ENCODE measurements around the gene SELP. TPM values are rescaled to one million over a fixed set of nuclear protein-coding genes. Genes with fewer than 3 reads are reported as not detected.

Gene SELP
- total and polyA plus RNA-seq, 12 donors, result 3.3 to 13.4 (median 5.6) TPM

DNA sequence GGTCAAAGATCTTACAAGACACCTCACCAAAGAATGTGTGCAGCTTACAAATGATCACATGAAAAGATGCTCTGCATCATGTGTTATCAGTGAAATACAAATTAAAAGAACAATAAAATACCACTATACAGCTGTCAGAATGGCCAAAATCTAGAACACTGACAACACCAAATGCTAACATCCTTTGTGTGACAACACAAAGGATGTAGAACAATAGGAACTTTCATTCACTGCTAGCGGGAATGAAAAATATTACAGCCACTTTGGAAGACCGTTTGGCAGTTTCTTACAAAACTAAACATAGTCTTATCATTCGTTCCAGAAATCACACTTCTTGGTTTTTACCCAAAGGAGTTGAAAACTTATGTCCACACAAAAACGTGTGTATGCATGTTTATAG lies 20.6 kb upstream of the SELP start:
- WGBS, 2 donors, result 34 to 45% methylated on average over 4 of the region's 4 CpGs
- no peak for ATAC-seq
- intact Hi-C loops (cut with DNase I), result no loop called here

DNA sequence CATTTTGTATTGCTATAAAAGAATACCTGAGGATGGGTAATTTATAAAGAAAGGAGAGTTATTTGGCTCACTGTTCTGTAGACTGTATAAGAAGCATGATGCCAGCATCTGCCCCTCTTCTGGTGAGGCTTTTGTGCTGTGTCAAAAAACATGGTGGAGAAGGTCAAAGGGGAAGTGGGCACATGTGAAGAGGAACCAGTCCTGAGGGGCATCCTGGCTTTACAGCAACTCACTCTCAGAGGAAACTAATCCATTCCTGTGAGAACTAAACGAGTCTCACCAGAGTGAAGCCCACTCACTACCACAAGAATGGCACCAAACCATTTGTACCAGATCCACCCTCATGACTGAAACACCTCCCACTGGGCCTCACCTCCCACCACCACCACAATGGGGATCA lies 18.8 kb upstream of the SELP start:
- Histone ChIP-seq H3K4me3 (no peak overlapping the region), H3K36me3 (no peaks in the 10 kb centered on the region), H3K9me3 (no peaks in the 10 kb centered on the region), H3K27me3 (peaks cover 0 to 54% (median 8%) of the 10 kb centered on the region in 7 donors), H3K27ac (no peak overlapping the region), H3K4me1 (peaks cover 0 to 5% (median 0%) of the 10 kb centered on the region in 9 donors)
- DNase-seq (no peak), ATAC-seq (no peak)
- 66 to 67% methylated on average over 1 of the region's 1 CpG for WGBS, 2 donors
- TF ChIP-seq, protein P1, sequence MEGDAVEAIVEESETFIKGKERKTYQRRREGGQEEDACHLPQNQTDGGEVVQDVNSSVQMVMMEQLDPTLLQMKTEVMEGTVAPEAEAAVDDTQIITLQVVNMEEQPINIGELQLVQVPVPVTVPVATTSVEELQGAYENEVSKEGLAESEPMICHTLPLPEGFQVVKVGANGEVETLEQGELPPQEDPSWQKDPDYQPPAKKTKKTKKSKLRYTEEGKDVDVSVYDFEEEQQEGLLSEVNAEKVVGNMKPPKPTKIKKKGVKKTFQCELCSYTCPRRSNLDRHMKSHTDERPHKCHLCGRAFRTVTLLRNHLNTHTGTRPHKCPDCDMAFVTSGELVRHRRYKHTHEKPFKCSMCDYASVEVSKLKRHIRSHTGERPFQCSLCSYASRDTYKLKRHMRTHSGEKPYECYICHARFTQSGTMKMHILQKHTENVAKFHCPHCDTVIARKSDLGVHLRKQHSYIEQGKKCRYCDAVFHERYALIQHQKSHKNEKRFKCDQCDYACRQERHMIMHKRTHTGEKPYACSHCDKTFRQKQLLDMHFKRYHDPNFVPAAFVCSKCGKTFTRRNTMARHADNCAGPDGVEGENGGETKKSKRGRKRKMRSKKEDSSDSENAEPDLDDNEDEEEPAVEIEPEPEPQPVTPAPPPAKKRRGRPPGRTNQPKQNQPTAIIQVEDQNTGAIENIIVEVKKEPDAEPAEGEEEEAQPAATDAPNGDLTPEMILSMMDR (IDR thresholded peaks at IDR 0.05), result no peak
- intact Hi-C loops (cut with DNase I), result no loop called here

More for the DNA sequence above, 20.6 kb upstream of the SELP start:
- Histone ChIP-seq H3K4me3 (no peak overlapping the region), H3K36me3 (no peaks in the 10 kb centered on the region), H3K27me3 (peaks cover 0 to 42% (median 12%) of the 10 kb centered on the region in 7 donors), H3K9me3 (no peaks in the 10 kb centered on the region), H3K27ac (no peak overlapping the region), H3K4me1 (peaks cover 0 to 5% (median 0%) of the 10 kb centered on the region in 9 donors)
- TF ChIP-seq, protein P1 (IDR thresholded peaks at IDR 0.05), result no peak
- DNase-seq, result no peak

DNA sequence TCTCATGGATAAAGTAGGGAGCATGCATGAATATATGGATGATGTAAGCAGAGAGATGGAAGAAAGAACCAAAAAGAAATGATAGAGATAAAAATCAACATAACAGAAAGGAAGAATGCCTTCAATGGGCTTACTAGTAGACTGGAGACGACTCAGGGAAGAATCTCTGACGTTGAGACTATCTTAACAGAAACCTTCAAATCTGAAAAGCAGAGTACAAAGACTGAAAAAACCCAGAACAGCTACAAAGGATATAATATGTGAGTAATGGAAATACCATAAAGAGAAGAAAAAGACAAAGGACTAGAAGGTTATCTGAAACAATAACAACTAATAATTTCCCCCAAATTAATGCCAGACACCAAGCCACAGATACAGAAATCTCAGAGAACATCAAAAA lies 18.3 kb upstream of the SELP start:
- Histone ChIP-seq H3K27me3 (peaks cover 0 to 55% (median 11%) of the 10 kb centered on the region in 7 donors), H3K9me3 (no peaks in the 10 kb centered on the region), H3K4me1 (peaks cover 0 to 5% (median 0%) of the 10 kb centered on the region in 9 donors), H3K4me3 (no peak overlapping the region), H3K36me3 (no peaks in the 10 kb centered on the region), H3K27ac (no peak overlapping the region)
- no peak for ATAC-seq
- intact Hi-C loops (cut with DNase I), result no loop called here
- no peak for DNase-seq
- 62% methylated on average over 2 of the region's 2 CpGs for WGBS, 2 donors
- TF ChIP-seq, protein P1 (IDR thresholded peaks at IDR 0.05), result no peak

DNA sequence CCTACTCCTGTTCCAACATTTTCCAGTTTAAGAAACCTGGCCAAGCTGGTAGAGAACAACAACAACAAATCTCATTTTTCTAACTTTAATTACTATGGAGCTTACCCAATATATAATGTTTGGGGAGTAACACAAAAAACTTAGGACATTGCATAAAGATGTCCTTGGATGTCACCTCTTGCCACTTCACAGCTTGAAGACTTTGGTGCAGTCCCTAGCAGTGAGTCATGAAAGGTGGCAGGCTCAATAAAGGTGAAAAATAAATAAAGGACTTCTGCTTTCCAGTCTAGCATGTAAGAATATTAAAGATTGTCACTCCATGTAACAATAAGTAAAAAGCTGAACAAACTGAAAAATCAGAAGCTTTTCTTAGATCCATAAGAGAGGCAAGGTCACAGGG lies 17.6 kb upstream of the SELP start:
- intact Hi-C loops (cut with DNase I), result no loop called here
- TF ChIP-seq, protein P1 (IDR thresholded peaks at IDR 0.05), result no peak
- DNase-seq (no peak), ATAC-seq (no peak)
- no peak overlapping the region for H3K4me3 ChIP-seq
- H3K27ac ChIP-seq, result no peak overlapping the region
- H3K4me1 ChIP-seq, result peaks cover 0 to 5% (median 0%) of the 10 kb centered on the region in 9 donors
- H3K9me3 ChIP-seq, result no peaks in the 10 kb centered on the region
- H3K27me3 ChIP-seq, result peaks cover 0 to 56% (median 18%) of the 10 kb centered on the region in 7 donors
- no peaks in the 10 kb centered on the region for H3K36me3 ChIP-seq

Data from heart right ventricle (tissue), 16 donors.